Stimulated activated CD8-positive, alpha-beta memory T cell treated with anti-CD3 and anti-CD28 coated beads, Interleukin-7, amount 100 ng/mL, for 48 hours (primary cell): ENCODE measurements around the gene PUM1.

Experiments used
- DNase-seq, 2 donors: peaks; one replicate each; pipeline ENCODE4 v3.0.0-alpha.2; 2020; ENCODE audit warnings: low read depth in 1 of 2; ENCODE audit errors: extremely low read depth in 1 of 2

PUM1 gene

DNA sequence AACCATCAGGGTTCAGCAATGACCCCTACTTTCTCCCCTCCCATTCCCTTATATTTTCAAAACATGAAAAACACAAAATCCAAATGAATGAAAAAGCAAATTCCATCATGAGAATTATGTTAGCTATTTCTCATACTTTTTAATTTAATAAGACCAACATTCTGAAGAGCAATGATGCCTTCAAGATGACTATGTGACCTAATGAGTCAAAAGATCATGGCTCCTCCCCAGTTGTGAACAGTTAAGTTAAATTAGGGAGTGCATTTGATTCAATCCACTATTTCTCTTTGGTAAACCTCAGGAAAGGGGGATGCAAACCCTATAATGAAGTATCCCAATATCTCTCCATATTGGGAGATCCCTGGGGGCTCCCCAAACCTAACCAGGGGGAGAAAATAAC is 36.5 kb downstream of the PUM1 start:
- no peak for DNase-seq

GRCh38 chr1:31027693-31028526 is 37.6 kb downstream of the PUM1 start:
- DNase-seq = no peak

DNA sequence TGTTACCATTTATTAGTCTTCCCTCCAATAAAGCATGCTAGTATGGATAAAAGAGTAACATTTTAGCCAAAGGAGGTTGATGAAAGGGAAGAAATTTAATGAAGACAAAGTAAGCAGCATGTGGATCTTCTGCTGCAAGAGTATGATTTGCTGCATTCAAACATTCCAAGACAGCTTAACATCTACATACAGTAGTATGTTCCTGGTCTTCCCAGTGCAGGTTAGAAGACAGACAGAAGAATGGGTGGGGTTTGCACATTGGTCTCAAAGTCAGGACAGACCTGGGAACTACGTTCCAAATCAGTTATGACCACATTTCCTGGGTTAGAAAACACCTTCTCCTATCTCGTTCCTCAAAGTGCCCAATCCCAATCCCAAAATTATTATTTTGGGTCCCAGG is 43.3 kb downstream of the PUM1 start:
- DNase-seq = no peak

DNA sequence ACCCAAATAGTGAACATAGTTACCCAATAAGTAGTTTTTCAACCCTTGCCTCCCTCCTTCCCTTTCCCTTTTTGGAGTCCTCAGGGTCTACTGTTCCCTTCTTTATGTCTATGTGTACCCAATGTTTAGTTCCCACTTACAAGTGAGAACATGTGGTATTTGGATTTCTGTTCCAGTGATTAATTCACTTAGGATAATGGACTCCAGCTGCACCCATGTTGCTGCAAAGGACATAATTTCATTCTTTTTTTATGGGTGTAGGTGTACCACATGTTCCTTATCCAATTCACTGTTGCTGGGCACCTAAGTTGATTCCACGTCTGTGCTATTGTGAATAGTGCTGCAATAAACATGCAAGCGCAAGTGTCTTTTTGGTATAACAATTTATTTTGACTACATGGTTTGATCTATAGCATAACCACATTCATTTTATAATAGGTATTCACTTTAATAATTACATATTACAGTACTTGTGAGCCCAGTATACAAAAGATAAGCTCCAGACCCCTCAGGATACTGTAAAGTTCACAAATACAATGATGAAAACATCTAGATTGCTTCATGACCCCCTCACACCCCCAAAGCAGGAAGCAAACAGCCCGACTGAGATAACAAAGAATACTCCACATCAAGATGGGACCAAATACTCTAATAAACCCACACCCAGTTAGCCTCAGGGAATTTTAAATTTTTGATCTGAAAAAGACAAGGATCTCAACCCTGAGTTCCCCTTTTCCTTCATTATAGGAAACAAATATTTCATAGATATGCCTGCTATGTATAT is 45.3 kb downstream of the PUM1 start:
- DNase-seq = no peak

DNA sequence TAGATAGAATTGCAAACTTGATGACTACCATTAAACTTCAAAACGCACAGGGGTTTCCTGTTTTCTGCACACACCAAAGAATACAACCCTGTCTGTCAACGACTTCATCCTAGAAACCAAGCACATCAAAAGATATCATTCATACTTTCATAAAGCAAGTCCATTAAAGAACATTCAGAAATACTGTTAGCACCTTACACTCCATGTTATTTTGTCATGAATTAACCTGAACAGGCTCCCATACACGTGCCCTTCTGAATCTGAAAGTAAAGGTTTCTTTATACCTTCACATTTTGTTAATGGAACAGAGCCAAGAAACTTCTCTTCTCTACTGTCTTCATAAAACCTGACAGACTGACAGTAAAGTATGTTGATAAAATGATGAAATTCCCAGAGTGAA is 46.1 kb downstream of the PUM1 start:
- no peak for DNase-seq

DNA sequence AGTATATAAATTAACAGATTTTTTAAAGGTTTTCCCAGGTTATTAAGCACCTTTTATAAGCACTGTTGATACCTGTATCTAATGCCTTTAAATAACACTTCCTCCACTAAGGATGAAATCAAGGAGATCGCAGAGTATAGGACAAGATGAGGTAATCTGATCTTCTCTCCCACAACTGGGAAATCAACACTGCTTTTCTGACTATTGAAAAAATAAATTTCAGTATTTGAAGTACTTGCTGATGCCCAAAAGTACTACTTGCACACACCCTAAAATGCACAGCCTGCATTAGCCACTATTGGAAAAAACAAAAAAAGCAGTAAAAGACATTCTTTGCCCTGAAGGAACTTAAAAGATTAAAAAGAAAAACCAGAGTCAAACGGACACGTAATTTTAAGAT is 48.6 kb downstream of the PUM1 start:
- no peak for DNase-seq

GRCh38 chr1:31013187-31013864 is 52.2 kb downstream of the PUM1 start:
- no peak for DNase-seq

- DNase-seq = no peak
These were observed 53.1 kb downstream of the PUM1 start for GRCh38 chr1:31012210-31012924.

GRCh38 chr1:31011719-31012118 is 53.8 kb downstream of the PUM1 start:
- DNase-seq = no peak

- DNase-seq = peak in 1 of 2 donors; percentile 43
These were observed 55.2 kb downstream of the PUM1 start for GRCh38 chr1:31010086-31010989.

GRCh38 chr1:31007462-31007991 is 58.0 kb downstream of the PUM1 start:
- no peak for DNase-seq

- no peak for DNase-seq
These were observed 58.8 kb downstream of the PUM1 start for GRCh38 chr1:31006747-31007146.

DNA sequence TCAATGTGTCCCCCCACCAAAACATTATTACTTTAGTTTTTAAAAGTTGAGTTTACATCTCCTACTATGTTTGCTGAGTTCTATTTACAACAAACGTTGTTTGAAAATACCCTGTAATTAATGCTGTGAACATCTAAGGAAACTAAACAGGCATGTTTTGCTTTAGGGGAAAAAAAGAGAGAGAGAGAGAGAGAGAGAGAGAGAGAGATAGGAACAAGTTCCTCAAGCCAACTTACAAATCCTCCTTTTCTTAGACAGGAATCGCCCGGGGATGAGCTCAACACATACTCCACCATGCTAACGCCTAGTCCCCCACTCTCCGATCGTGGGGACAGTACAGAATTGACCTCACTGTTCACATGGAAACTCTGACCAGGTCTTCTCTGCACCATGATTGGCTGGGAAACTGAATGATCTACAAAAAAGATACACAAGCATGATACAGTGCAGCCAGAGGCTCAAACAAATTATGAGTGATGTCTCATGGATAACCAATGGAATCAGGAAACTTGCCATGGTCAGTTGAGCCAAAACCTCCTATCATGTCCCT is 59.8 kb downstream of the PUM1 start:
- no peak for DNase-seq

DNA sequence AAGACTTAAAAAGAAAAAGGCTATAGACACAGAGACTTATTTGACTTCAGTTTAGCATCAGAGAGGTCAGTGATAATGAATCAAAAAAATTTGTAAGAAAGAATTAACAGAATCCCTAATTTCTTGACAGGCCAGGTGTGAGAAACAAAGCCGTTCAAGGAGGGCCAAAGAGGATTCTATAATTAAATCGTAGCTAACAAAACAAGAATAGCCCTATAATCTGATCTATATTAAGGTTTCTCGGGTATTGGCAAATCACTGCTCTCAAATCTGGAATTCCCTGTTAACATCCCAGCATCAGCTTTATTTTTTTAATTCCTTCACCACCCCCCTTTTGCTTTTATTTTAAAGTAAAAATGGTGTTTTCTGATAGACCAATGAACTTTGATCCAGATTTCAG is 60.3 kb downstream of the PUM1 start:
- no peak for DNase-seq

GRCh38 chr1:31004231-31004621 is 61.3 kb downstream of the PUM1 start:
- no peak for DNase-seq

DNA sequence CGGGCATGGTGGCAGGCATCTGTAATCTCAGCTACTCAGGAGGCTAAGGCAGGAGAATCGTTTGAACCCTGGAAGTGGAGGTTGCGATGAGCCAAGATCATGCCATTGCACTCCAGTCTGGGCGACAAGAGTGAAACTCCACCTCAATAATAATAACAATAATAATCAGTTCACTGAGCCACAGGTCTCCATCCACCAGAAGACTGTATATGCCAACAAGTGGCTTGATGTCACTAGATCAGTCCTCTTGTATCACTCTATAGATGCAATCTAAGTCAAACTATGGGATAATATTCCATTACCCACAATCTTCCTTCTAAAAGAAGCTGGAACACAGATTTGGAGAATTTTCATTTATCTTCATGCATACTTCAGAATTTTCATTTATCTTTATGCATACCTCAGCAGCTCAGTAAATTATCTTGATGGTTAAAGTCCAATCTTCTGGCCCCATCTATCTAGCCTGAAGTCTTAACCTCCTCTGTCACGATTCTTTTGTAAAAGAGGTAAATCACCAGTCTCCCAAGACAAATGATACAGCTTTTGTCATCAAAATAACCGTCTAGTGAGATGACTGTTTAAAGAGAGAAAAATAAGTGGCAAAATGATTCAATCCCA is 61.8 kb downstream of the PUM1 start:
- DNase-seq = no peak

- DNase-seq = no peak
These were observed 65.2 kb downstream of the PUM1 start for GRCh38 chr1:31000301-31000700.

GRCh38 chr1:30998887-30999286 is 66.6 kb downstream of the PUM1 start:
- no peak for DNase-seq

- DNase-seq = no peak
These were observed 67.3 kb downstream of the PUM1 start for GRCh38 chr1:30998171-30998570.
